GM12872 (cell line): ENCODE data around the gene MATR3.

Source experiments
- CTCF ChIP-seq: IDR thresholded peaks from 3 replicates; pipeline ENCODE4 v1.5.1; 2011; ENCODE audit warnings: low read depth, mild to moderate bottlenecking, low read length, moderate library complexity; ENCODE audit not compliant: insufficient read depth

The MATR3 gene

DNA sequence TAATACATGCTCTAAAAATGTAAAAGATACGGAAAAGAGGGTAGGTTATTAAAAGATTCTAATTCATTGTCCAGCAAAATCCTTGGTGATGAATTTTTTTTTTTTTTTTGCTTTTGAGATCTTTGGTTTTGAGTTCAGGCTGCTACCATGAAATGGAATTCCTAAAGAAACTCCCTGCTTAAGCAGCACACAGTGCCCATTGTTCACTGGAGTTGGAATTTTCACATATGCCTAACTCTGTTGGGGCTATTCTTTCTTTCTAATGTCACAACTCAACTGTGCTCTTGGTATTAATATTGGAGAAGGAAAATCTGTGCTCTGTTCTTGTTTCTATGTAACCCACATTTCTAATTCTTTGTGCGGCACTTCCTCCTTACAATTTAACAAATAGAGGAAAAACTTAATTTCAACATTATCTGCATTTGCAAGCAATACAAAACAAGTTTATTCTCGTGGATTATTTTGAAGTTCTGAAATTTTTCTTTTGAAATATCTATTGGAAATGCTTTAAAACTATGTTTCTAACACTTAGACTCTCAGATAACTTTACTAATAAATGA, 21.6 kb downstream of the MATR3 start:
- TF ChIP-seq CTCF: no peak

DNA sequence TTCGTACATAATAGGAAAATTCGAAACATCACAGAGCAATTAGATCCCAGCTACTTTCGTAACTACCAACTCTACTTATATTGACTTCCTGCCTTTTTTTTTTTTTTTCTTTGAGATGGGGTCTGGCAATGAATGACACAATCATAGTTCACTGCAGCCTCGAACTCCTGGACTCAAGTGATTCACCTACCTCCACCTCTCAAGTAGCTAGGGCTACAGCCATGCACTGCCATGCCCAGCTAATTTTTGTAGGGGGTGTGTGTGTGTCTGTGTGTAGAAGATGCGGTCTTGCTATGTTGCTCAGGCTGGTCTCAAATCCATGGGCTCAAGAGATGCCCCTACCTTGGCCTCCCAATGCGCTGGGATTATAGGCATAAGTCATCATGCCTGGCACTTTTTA, 42.3 kb downstream of the MATR3 start:
- no peak for TF ChIP-seq CTCF

GRCh38 chr5:139340051-139340450, 46.5 kb downstream of the MATR3 start:
- no peak for TF ChIP-seq CTCF

DNA sequence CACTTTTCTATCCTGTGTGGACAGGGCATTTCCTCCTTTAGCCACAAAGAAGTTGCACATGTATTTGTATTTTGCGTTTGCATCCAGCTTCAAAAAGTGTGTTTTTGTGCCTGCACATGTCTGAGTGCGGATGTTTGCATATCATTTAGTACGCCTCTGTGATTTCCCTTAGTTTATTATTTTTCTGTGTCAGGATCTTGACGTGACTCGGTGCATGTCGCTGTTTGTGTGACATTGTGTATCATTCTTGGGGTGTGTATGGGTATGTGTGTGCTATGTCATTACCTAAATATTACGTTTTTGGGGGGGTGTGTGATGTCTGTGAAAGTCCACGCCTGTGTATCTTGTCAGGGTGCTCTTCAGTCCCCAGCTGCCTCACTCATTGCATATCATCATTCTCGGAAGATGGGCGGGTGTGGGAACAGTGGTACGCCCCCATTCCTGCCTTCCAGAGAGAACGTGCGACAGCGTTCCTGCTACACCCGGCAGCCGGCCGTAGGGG, 47.7 kb downstream of the MATR3 start:
- TF ChIP-seq CTCF: no peak

GRCh38 chr5:139341689-139342422, 48.3 kb downstream of the MATR3 start, which contains the start of gene PAIP2:
TSS of gene PAIP2 (plus strand) at chr5:139341854. CDS start at chr5:139363785, 21,931 bp downstream.
- TF ChIP-seq CTCF: peak; percentile 84

GRCh38 chr5:139342423-139342723, 48.8 kb downstream of the MATR3 start:
- TF ChIP-seq CTCF: no peak

GRCh38 chr5:139343476-139343875, 49.9 kb downstream of the MATR3 start:
- no peak for TF ChIP-seq CTCF
